GM18870 (cell line): ENCODE data around the gene PMAIP1.
A peak's percentile ranks its signal among the peaks of the same experiment; 100 is the strongest.
"Not testable (repeated sequence)": the region's sequence is repeated elsewhere in the genome, so short reads cannot be mapped to it uniquely, and the experiment has no call there.

Experiments used
- ATAC-seq: cut with Tn5 transposase; IDR thresholded peaks from one replicate; pipeline ENCODE4 v1.9.1; 2021; ENCODE audit warnings: moderate library complexity; ENCODE audit not compliant: unreplicated experiment

Gene PMAIP1

GRCh38 chr18:59884351-59884750 lies 15.4 kb upstream of the PMAIP1 start:
- ATAC-seq = no peak

GRCh38 chr18:59885579-59886163 lies 14.1 kb upstream of the PMAIP1 start:
- peak; percentile 90 for ATAC-seq

DNA sequence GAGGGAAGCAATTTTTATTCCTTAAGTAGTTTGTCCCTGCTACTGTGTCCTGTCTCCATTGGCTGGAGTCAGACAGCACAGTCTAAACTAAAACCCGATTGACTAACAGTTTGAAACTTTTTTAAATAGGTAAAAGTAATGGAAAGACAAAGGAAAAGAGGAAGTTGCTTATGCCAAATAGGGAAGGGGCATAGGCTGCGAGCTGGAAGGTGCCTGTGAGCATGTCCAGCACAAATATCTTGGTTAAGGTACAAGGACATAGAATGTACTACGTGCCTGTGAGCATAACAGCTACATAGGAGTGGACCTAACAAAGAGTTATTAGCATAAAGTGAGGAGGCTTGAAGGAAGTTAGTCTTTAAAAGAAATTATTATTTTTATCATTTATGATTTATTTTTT lies 13.4 kb upstream of the PMAIP1 start:
- ATAC-seq = not testable (repeated sequence)

GRCh38 chr18:59892123-59892522 lies 7.7 kb upstream of the PMAIP1 start:
- ATAC-seq = no peak

GRCh38 chr18:59893971-59894370 lies 5.8 kb upstream of the PMAIP1 start:
- ATAC-seq = no peak

GRCh38 chr18:59897321-59897954 lies 2.4 kb upstream of the PMAIP1 start:
- no peak for ATAC-seq

DNA sequence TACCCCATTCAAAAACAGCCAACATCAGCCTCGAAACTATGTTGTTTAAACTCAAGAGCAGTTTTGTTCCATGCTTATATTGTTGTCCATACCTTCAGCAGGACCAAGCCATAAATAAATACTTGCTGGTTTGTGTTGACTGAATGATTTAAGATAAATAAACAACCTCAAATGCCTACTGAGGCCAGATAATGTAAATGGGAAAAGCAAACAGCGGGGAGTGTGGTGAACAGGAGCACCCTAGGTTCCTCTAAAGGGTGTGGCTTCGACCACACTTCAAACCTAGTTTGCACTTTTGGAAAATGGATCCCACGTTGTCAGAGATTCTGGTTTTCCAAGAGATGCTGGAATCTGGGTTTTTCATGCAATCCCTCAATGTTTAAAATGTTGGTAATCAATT lies 1.7 kb upstream of the PMAIP1 start:
- no peak for ATAC-seq

GRCh38 chr18:59898609-59899297 lies 1.0 kb upstream of the PMAIP1 start:
- peak; percentile 25 for ATAC-seq

- ATAC-seq = peak; percentile 22
Observed at GRCh38 chr18:59900222-59901128, 679 bp downstream of the PMAIP1 start.

GRCh38 chr18:59902131-59902992 lies 2.6 kb downstream of the PMAIP1 start:
- ATAC-seq = no peak

- no peak for ATAC-seq
Observed at GRCh38 chr18:59902993-59903610, 3.3 kb downstream of the PMAIP1 start.

GRCh38 chr18:59904011-59904601 lies 4.3 kb downstream of the PMAIP1 start:
- ATAC-seq = no peak

- no peak for ATAC-seq
Observed at GRCh38 chr18:59905686-59906091, 5.9 kb downstream of the PMAIP1 start.

DNA sequence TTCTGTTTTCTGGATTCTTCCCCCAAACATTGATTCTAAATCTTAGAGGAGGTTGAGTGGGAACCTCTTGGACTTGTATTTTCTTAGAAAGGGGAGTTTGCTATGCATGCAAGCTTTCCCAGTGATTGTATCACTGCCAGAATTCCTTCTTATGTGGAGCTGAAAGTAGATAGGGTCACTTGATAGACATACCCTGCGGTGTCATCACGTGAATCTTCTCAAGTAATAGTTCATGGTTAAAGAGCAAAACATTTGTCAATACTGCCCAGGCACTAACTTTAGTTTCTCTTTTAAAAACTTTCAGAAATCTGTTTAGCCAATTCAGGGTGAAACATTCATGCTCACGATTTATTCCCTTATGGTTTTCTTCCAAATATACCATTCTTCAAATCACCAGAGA lies 6.4 kb downstream of the PMAIP1 start:
- ATAC-seq = no peak

DNA sequence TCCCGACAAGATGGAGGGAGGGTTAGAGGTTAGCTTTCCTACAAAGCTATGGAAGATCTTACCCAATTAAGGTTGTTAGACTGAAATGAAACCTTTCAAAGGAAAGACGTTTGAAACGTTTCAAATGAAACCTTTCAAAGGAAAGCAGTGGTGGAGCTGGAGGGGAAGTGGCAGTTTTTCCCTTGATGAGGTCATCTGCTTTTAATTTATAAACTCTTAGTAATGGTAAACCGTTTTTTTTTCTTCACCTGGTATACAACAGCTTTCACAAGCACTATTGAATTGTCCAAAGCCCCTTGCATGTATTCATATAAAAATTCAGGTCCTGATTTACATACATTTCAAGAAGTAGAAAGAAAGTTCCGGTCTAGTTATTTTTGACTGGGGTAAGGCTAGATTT lies 7.4 kb downstream of the PMAIP1 start:
- ATAC-seq = no peak

DNA sequence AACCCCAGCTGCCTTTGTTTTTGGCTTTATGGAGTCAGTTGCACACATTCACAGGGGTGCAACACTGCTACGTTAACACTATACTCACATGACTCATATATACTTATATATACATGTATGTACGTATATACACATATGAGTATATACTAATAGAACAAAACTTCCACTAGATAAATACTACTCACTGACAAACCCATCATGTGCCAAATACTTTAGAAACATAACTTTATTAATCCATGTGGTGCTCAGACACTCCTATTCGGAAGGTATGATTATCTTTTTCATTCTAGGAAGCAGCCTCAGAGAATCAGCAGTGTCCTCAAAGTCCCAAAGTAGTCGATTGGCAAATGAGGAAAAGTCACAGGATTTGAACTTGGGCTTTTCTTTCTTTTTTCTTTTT lies 7.9 kb downstream of the PMAIP1 start:
- ATAC-seq = no peak

DNA sequence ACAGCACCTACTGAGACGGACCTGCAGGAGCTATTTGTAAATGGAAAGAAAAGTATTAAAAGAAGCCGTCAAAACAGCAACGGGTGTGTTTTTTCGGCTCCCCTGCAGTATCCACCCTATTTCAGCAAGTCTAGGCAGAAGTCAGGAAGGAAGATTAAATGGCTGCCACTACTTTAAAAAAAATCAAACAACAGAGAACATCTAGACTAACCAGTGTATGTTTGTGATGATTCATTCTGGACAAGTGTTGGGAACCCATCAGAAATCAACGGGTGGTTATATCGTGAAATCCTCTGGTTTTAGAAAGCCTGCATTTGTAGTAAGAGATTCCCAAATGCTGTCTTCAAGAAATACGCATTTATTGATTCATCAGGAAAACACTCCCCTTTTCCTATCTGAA lies 9.0 kb downstream of the PMAIP1 start:
- ATAC-seq = no peak

GRCh38 chr18:59909289-59910036 lies 9.7 kb downstream of the PMAIP1 start:
- ATAC-seq = no peak

GRCh38 chr18:59910967-59911366 lies 11.2 kb downstream of the PMAIP1 start:
- no peak for ATAC-seq
